Type B pancreatic cell (in vitro differentiated cells): ENCODE data around the gene MROH2B. TPM values are rescaled to one million over a fixed set of nuclear protein-coding genes. Genes with fewer than 3 reads are reported as not detected.

ENCODE experiments used
- DNase-seq: peaks from one replicate; pipeline ENCODE4 v3.0.0; 2021; ENCODE audit warnings: mixed read lengths; ENCODE audit not compliant: unreplicated experiment; ENCODE audit errors: extremely low spot score
- H3K27ac Mint-ChIP-seq: 2 replicates; pipeline ENCODE4 v1.8.0; 2021; ENCODE audit warnings: mild to moderate bottlenecking, mixed read lengths
- H3K27me3 Mint-ChIP-seq: 2 replicates; pipeline ENCODE4 v1.8.0; 2021; ENCODE audit warnings: mixed read lengths
- H3K36me3 Mint-ChIP-seq: 2 replicates; pipeline ENCODE4 v1.8.0; 2021; ENCODE audit warnings: mixed read lengths
- H3K4me1 Mint-ChIP-seq: one replicate; pipeline ENCODE4 v1.8.0; 2021; ENCODE audit warnings: mixed read lengths; ENCODE audit not compliant: unreplicated experiment
- H3K4me3 Mint-ChIP-seq: 2 replicates; pipeline ENCODE4 v1.8.0; 2021; ENCODE audit warnings: mild to moderate bottlenecking, mixed read lengths
- H3K9me3 Mint-ChIP-seq: 2 replicates; pipeline ENCODE4 v1.8.0; 2021; ENCODE audit warnings: mixed read lengths
- CTCF ChIP-seq: fragments of 200-600 bp; sonication (generic); conservative IDR thresholded peaks from 2 replicates; pipeline ENCODE4 v1.5.0; 2021; ENCODE audit warnings: antibody characterized with exemption, mild to moderate bottlenecking
- total RNA-seq: library from RNA; stranded (reverse); gene quantifications from 2 replicates; pipeline ENCODE4 v1.2.1, GENCODE V29; 2021; ENCODE audit warnings: low replicate concordance

MROH2B gene
- total RNA-seq, 1 donor from 2014 or later = not detected

DNA sequence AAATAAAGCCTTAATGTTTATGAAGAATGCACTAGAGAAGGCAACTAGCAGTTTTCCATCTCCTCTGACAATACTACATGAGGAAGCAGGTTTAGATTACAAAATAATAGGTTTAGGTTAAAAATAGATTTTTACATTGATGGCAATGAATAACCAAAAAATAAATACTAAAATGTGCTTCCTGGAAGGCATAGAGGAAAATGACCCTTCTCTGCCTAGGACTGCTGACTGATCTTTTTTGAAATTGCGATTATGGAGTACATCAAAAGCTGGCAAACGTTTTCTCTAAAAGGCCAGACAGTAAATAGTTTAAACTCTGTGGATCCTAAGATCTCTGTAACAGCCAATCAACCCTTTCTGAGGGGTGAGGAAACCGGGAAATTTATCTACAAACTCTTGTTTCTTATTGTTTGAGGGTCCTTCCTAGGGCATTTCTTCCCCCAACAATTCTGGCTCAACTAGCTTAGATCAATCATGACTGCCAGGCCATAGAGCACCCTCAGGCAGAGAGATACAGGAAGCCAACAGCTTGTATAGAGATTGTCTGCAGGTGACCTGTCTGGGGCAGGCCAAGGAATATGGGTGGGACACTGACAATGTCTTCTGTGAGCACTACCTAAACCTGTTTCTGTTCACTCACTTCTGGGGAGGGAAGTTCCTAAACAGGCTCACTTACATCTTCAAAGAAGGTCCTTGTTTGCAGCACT, 67.3 kb downstream of the MROH2B start:
- DNase-seq = no peak
- Mint-ChIP-seq H3K27me3 (peaks cover 4% of the 10 kb centered on the region), H3K4me3 (no peak overlapping the region), H3K27ac (no peak overlapping the region), H3K9me3 (peaks cover 4% of the 10 kb centered on the region), H3K4me1 (no peaks in the 10 kb centered on the region), H3K36me3 (no peaks in the 10 kb centered on the region)
- TF ChIP-seq CTCF = no peak

DNA sequence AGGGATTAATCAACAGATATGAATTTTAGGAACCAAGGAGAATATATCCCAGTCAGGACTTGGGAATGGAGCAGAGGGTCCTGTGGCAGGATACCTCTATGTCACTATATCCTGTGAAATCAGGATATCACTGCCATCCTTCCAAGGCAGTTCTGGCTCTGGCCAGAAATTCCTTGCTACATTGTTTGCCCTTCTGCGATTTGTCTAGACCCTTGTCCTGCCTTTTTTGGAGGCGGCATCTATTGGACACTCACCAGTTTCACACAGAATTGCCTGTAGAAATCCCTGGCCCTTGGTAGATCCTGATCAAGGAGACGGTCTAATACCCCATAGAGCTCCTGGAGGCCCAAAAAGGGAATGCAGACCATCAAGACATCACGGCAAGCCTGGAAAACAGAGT, 71.2 kb downstream of the MROH2B start:
- no peak for TF ChIP-seq CTCF
- Mint-ChIP-seq H3K9me3 (peaks cover 4% of the 10 kb centered on the region), H3K27ac (no peak overlapping the region), H3K4me1 (no peaks in the 10 kb centered on the region), H3K36me3 (no peaks in the 10 kb centered on the region), H3K4me3 (no peak overlapping the region), H3K27me3 (peaks cover 4% of the 10 kb centered on the region)
- no peak for DNase-seq

- DNase-seq = no peak
- TF ChIP-seq CTCF = no peak
- H3K4me1 Mint-ChIP-seq = no peaks in the 10 kb centered on the region
- peaks cover 4% of the 10 kb centered on the region for H3K27me3 Mint-ChIP-seq
- H3K9me3 Mint-ChIP-seq = peaks cover under 1% of the 10 kb centered on the region
- H3K27ac Mint-ChIP-seq = no peak overlapping the region
- H3K36me3 Mint-ChIP-seq = no peaks in the 10 kb centered on the region
- no peak overlapping the region for H3K4me3 Mint-ChIP-seq
Measured at GRCh38 chr5:40999142-40999541, 72.0 kb downstream of the MROH2B start.

GRCh38 chr5:40995801-40996586, 75.1 kb downstream of the MROH2B start:
- no peaks in the 10 kb centered on the region for H3K36me3 Mint-ChIP-seq
- H3K27ac Mint-ChIP-seq = no peak overlapping the region
- peaks cover 4% of the 10 kb centered on the region for H3K27me3 Mint-ChIP-seq
- no peak for DNase-seq
- peaks cover 4% of the 10 kb centered on the region for H3K9me3 Mint-ChIP-seq
- peaks cover 15% of the 10 kb centered on the region for H3K4me1 Mint-ChIP-seq
- no peak overlapping the region for H3K4me3 Mint-ChIP-seq
- TF ChIP-seq CTCF = no peak

GRCh38 chr5:40991981-40992559, 79.1 kb downstream of the MROH2B start:
- H3K27ac Mint-ChIP-seq = no peak overlapping the region
- H3K4me1 Mint-ChIP-seq = peaks cover 15% of the 10 kb centered on the region
- no peak for TF ChIP-seq CTCF
- H3K4me3 Mint-ChIP-seq = no peak overlapping the region
- peaks cover 4% of the 10 kb centered on the region for H3K9me3 Mint-ChIP-seq
- no peak for DNase-seq
- H3K27me3 Mint-ChIP-seq = no peaks in the 10 kb centered on the region
- no peaks in the 10 kb centered on the region for H3K36me3 Mint-ChIP-seq
